Activated CD8-positive, alpha-beta T cell treated with anti-CD3 and anti-CD28 coated beads, Interleukin-2, amount 10 ng/mL, durations not matched to agents 7 days and 5 days (primary cell): ENCODE results near the gene COLEC11. TPM values are rescaled to one million over a fixed set of nuclear protein-coding genes. Genes with fewer than 3 reads are reported as not detected.

ENCODE experiments used
- ATAC-seq: fragments of 150-1000 bp; cut with Tn5 transposase; one replicate; pipeline ENCODE4 v1.10.0; 2021; ENCODE audit warnings: moderate library complexity
- CTCF ChIA-PET: fragments of 350-600 bp; sonication (Branson Sonifier 250); formaldehyde crosslinking; loops from one replicate; lab custom pipeline; 2021; ENCODE audit warnings: antibody characterized with exemption; lab: Charles Lee
- POLR2A ChIA-PET: fragments of 350-600 bp; sonication (Branson Sonifier 250); formaldehyde crosslinking; loops from one replicate; lab custom pipeline; 2021; ENCODE audit warnings: antibody characterized with exemption; lab: Charles Lee
- DNase-seq: peaks from one replicate; pipeline ENCODE4 v3.0.0-alpha.2; 2020
- H3K27ac Mint-ChIP-seq: one replicate; pipeline ENCODE4 v1.8.0; 2021; ENCODE audit warnings: mild to moderate bottlenecking, mixed read lengths
- H3K27me3 Mint-ChIP-seq: one replicate; pipeline ENCODE4 v1.8.0; 2021; ENCODE audit warnings: low read depth, mixed read lengths
- H3K36me3 Mint-ChIP-seq: one replicate; pipeline ENCODE4 v1.8.0; 2021; ENCODE audit warnings: low read depth, mixed read lengths
- H3K4me1 Mint-ChIP-seq: one replicate; pipeline ENCODE4 v1.8.0; 2021; ENCODE audit warnings: low read depth, mixed read lengths
- H3K4me3 Mint-ChIP-seq: one replicate; pipeline ENCODE4 v1.8.0; 2021; ENCODE audit warnings: mild to moderate bottlenecking, mixed read lengths
- H3K9me3 Mint-ChIP-seq: one replicate; pipeline ENCODE4 v1.8.0; 2022; ENCODE audit warnings: mixed read lengths; ENCODE audit not compliant: insufficient read depth
- total RNA-seq, 2 experiments: library from RNA; stranded (reverse); gene quantifications; one replicate each; pipeline ENCODE4 v1.2.3, GENCODE V29; 2021

COLEC11 gene
- total RNA-seq, 2 experiments from 2014 or later: not detected

GRCh38 chr2:3680548-3681345 lies 85.8 kb downstream of the COLEC11 start:
- ChIA-PET POLR2A (no interaction called here), CTCF (no interaction called here)
- Mint-ChIP-seq H3K4me1 (no peaks in the 10 kb centered on the region), H3K9me3 (no peaks in the 10 kb centered on the region), H3K4me3 (no peak overlapping the region), H3K27ac (no peak overlapping the region), H3K27me3 (peaks cover 2% of the 10 kb centered on the region), H3K36me3 (no peaks in the 10 kb centered on the region)
- DNase-seq (no peak), ATAC-seq (no peak)

- DNase-seq: no peak
- CTCF ChIA-PET: no interaction called here
- Mint-ChIP-seq H3K9me3 (no peaks in the 10 kb centered on the region), H3K27me3 (peaks cover 8% of the 10 kb centered on the region), H3K27ac (no peak overlapping the region), H3K4me3 (no peak overlapping the region), H3K36me3 (no peaks in the 10 kb centered on the region), H3K4me1 (no peaks in the 10 kb centered on the region)
- no peak for ATAC-seq
- POLR2A ChIA-PET: no interaction called here
Observed at GRCh38 chr2:3681625-3682024, 86.7 kb downstream of the COLEC11 start.

- CTCF ChIA-PET: no interaction called here
- no peak for ATAC-seq
- Mint-ChIP-seq H3K4me3 (no peak overlapping the region), H3K27ac (no peak overlapping the region), H3K27me3 (peaks cover 11% of the 10 kb centered on the region), H3K9me3 (no peaks in the 10 kb centered on the region), H3K4me1 (no peaks in the 10 kb centered on the region), H3K36me3 (no peaks in the 10 kb centered on the region)
- POLR2A ChIA-PET: no interaction called here
- no peak for DNase-seq
Observed at GRCh38 chr2:3682811-3683210, 87.9 kb downstream of the COLEC11 start.

GRCh38 chr2:3683748-3684454 lies 89.0 kb downstream of the COLEC11 start:
- H3K9me3 Mint-ChIP-seq: no peaks in the 10 kb centered on the region
- H3K27me3 Mint-ChIP-seq: peaks cover 11% of the 10 kb centered on the region
- no peak for DNase-seq
- ATAC-seq: no peak
- CTCF ChIA-PET: no interaction called here
- no peak overlapping the region for H3K27ac Mint-ChIP-seq
- H3K4me3 Mint-ChIP-seq: no peak overlapping the region
- no peaks in the 10 kb centered on the region for H3K36me3 Mint-ChIP-seq
- POLR2A ChIA-PET: no interaction called here
- H3K4me1 Mint-ChIP-seq: no peaks in the 10 kb centered on the region

GRCh38 chr2:3689998-3690748 lies 95.3 kb downstream of the COLEC11 start:
- Mint-ChIP-seq H3K27ac (no peak overlapping the region), H3K4me1 (no peaks in the 10 kb centered on the region), H3K36me3 (no peaks in the 10 kb centered on the region), H3K9me3 (no peaks in the 10 kb centered on the region), H3K4me3 (no peak overlapping the region), H3K27me3 (peaks cover 12% of the 10 kb centered on the region)
- ChIA-PET POLR2A (no interaction called here), CTCF (interaction anchor here (1.3 kb wide), 1 partner anchor 90 kb away, joined by 4 read pairs; no protein-coding TSS in a partner anchor)
- ATAC-seq (no peak), DNase-seq (no peak)

- Mint-ChIP-seq H3K9me3 (no peaks in the 10 kb centered on the region), H3K27me3 (peaks cover 3% of the 10 kb centered on the region), H3K27ac (no peak overlapping the region), H3K4me3 (no peak overlapping the region), H3K36me3 (no peaks in the 10 kb centered on the region), H3K4me1 (no peaks in the 10 kb centered on the region)
- CTCF ChIA-PET: interaction anchor here (1.0 to 1.8 kb wide), 4 partner anchors 10 to 88 kb away, joined by 3 to 4 read pairs (median 4); no protein-coding TSS in a partner anchor
- ATAC-seq (no peak), DNase-seq (no peak)
- POLR2A ChIA-PET: no interaction called here
Observed at GRCh38 chr2:3692375-3692774, 97.5 kb downstream of the COLEC11 start.

Other genes starting within 250 kb of the COLEC11 start
- gene EIPR1, start 217.3 kb upstream of the COLEC11 start, total RNA-seq: 10 to 100 TPM; 38.9 to 41.4 TPM
- gene TRAPPC12, start 215.4 kb upstream of the COLEC11 start, total RNA-seq: 10 to 100 TPM; 86.2 to 88.4 TPM
- 10 to 100 TPM; 17.5 to 19.8 TPM for gene ADI1, start 75.6 kb upstream of the COLEC11 start, total RNA-seq
- gene RNASEH1, start 36.8 kb upstream of the COLEC11 start, total RNA-seq: 10 to 100 TPM; 27.1 to 28.9 TPM
- gene RPS7, start 19.9 kb upstream of the COLEC11 start, total RNA-seq: 1,000 to 10,000 TPM; 1,229 to 1,232 TPM
- gene ALLC, start 63.1 kb downstream of the COLEC11 start, total RNA-seq: not detected
- gene DCDC2C, start 108.5 kb downstream of the COLEC11 start, total RNA-seq: not detected